PC-9 (cell line): Measurements from ENCODE around the gene PAGE2B.

ENCODE experiments used
- CTCF ChIP-seq: fragments of 200-600 bp; sonication (generic); conservative IDR thresholded peaks from 2 replicates; pipeline ENCODE4 v1.6.1; 2017; ENCODE audit warnings: mixed run types, antibody characterized with exemption, mild to moderate bottlenecking, moderate library complexity
- EZH2 ChIP-seq: fragments of 200-600 bp; sonication (generic); IDR thresholded peaks from 2 replicates; pipeline ENCODE4 v1.8.0; 2017; ENCODE audit warnings: antibody characterized with exemption, low read depth

- no peak for TF ChIP-seq EZH2
- no peak for TF ChIP-seq CTCF
Observed at GRCh38 chrX:55026143-55026542, 48.7 kb upstream of the PAGE2B start.
